Common myeloid progenitor, CD34-positive (primary cell): ENCODE results near the gene DNAJC21. TPM values are rescaled to one million over a fixed set of nuclear protein-coding genes. Genes with fewer than 3 reads are reported as not detected.
A peak's percentile ranks its signal among the peaks of the same experiment; 100 is the strongest.

Experiments
- CTCF ChIA-PET: fragments of 350-600 bp; sonication (Branson Sonifier 250); formaldehyde crosslinking; loops from one replicate; lab custom pipeline; 2021; ENCODE audit warnings: antibody characterized with exemption; lab: Charles Lee
- POLR2A ChIA-PET: fragments of 350-600 bp; sonication (Branson Sonifier 250); formaldehyde crosslinking; loops from one replicate; lab custom pipeline; 2021; ENCODE audit warnings: antibody characterized with exemption; lab: Charles Lee
- DNase-seq, 3 donors: peaks; one replicate each; pipeline versions ENCODE4 v3.0.0 to v3.0.0-alpha.2; 2013
- H3K27ac ChIP-seq, 2 experiments: 1 replicate in 1 of 2; 2 replicates in 1 of 2; pipeline ENCODE4 v1.7.0; 2013; ENCODE audit warnings: inconsistent platforms in 2 of 2, low read length in 2 of 2, mild to moderate bottlenecking in 2 of 2, low read depth in 1 of 2, moderate library complexity in 1 of 2; ENCODE audit not compliant: severe bottlenecking in 2 of 2, insufficient read depth in 1 of 2, poor library complexity in 1 of 2
- H3K27me3 ChIP-seq, 5 experiments: replicated peaks in 2 of 5; 1 replicate in 3 of 5; 2 replicates in 2 of 5; pipeline versions ENCODE4 v1.6.1 to v1.7.0; 2013; ENCODE audit warnings: low read length in 4 of 5, mild to moderate bottlenecking in 2 of 5, moderate library complexity in 2 of 5, inconsistent platforms in 1 of 5; ENCODE audit not compliant: insufficient read depth in 5 of 5, control insufficient read depth in 4 of 5
- H3K36me3 ChIP-seq, 4 experiments: 1 replicate in 2 of 4; 2 replicates in 2 of 4; pipeline versions ENCODE4 v1.6.1 to v1.7.0; 2013; ENCODE audit warnings: low read length in 3 of 4, control low read depth in 1 of 4, mild to moderate bottlenecking in 1 of 4; ENCODE audit not compliant: control insufficient read depth in 4 of 4, insufficient read depth in 4 of 4
- H3K4me1 ChIP-seq, 4 experiments: 1 replicate in 3 of 4; 2 replicates in 1 of 4; pipeline versions ENCODE4 v1.6.1 to v1.7.1; 2013; ENCODE audit warnings: low read length in 3 of 4, mild to moderate bottlenecking in 3 of 4, control low read depth in 1 of 4, inconsistent platforms in 1 of 4, moderate library complexity in 1 of 4; ENCODE audit not compliant: control insufficient read depth in 4 of 4, insufficient read depth in 4 of 4; ENCODE audit errors: control extremely low read depth in 1 of 4
- H3K4me3 ChIP-seq, 7 experiments: 1 replicate in 4 of 7; 2 replicates in 3 of 7; pipeline versions ENCODE4 v1.5.1 to v1.7.0; 2013; ENCODE audit warnings: mild to moderate bottlenecking in 7 of 7, low read length in 6 of 7, moderate library complexity in 6 of 7, inconsistent platforms in 2 of 7, low read depth in 2 of 7, control low read depth in 1 of 7; ENCODE audit not compliant: insufficient read depth in 4 of 7, control insufficient read depth in 1 of 7; ENCODE audit errors: extremely low read depth in 1 of 7
- H3K9me3 ChIP-seq, 5 experiments: 1 replicate in 4 of 5; 2 replicates in 1 of 5; pipeline versions ENCODE4 v1.6.1 to v1.7.1; 2013; ENCODE audit warnings: low read length in 4 of 5, mild to moderate bottlenecking in 2 of 5, inconsistent platforms in 1 of 5, low read depth in 1 of 5, moderate library complexity in 1 of 5; ENCODE audit not compliant: control insufficient read depth in 4 of 5, insufficient read depth in 2 of 5; ENCODE audit errors: control extremely low read depth in 1 of 5
- WGBS: methylation state at CpG from one replicate; pipeline ENCODE4 v1.1.5; 2013; ENCODE audit not compliant: insufficient coverage; 5-methylcytosine and 5-hydroxymethylcytosine counted together
- polyA plus RNA-seq: library from polyadenylated mRNA; unstranded; fragments of 120-200 nt; gene quantifications from one replicate; pipeline ENCODE4 v1.2.1, GENCODE V29; 2013

DNAJC21 gene
- 57.2 TPM for polyA plus RNA-seq

DNA sequence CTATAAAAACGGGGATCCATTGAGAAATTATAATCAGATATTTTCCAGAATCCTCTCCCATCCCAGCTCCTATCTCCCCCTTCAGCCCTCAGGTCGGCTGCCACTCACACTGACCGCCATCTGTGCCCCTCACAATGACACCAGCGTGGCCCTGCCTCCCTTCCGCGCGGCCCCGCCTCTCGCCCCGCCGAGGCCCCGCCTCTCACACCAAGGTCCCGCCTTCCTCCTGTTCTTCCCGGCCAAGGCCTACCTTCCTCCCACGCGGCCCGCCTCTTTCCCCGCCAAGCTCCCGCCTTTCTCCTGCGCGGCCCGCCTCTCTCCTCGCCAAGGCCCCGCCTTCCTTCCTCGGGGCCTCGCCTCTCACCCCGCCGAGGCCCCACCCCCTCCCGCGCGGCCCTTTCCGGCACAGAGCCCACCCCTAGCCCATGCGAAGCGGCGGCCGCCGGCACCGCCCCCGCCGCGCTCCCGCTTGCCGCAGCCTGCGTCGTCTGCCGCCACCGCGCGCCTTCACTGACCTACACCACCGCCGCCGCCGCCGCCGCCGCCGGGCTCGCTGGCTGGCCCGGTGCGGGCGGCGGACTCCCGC is at the start of gene DNAJC21:
Gene DNAJC21 (plus strand): TSS at position 426 of the 586 bp plus-strand sequence. CDS start 261 bp downstream, outside the sequence.
- WGBS: under 1% methylated on average over 33 of the region's 63 CpGs
- POLR2A ChIA-PET: interaction anchor here (1.0 to 2.1 kb wide), 2 partner anchors 14 to 90 kb away, joined by 5 to 27 read pairs; partner anchors contain the start of genes BRIX1, RAD1 and TTC23L

DNA sequence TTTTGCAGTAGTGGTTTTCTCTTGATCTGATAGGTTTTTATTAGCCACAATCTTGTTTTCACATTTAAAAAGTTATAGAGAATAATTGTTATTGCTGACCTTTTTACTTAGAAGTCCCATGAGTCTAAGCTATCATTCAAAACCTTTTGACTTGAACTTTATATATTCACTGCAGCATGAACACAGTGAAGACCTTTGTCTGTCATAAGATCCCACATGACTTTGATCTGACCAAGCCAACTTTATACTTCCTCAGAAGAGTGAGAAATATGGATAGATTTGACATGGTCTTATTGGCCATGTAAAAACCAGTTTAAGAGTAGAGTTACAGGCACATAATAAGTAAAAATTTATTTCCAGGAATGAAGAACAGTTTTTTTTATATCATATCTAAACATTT is 48.1 kb upstream of the DNAJC21 start:
- Histone ChIP-seq H3K9me3 (peaks cover 0 to 4% (median 0%) of the 10 kb centered on the region in 5 experiments), H3K27me3 (no peaks in the 10 kb centered on the region), H3K36me3 (no peaks in the 10 kb centered on the region), H3K27ac (no peak overlapping the region), H3K4me3 (no peak overlapping the region), H3K4me1 (no peaks in the 10 kb centered on the region)
- CTCF ChIA-PET: interaction anchor here (1.2 to 2.2 kb wide), 2 partner anchors 12 to 17 kb away, joined by 3 to 7 read pairs; no protein-coding TSS in a partner anchor
- POLR2A ChIA-PET: no interaction called here
- no peak for DNase-seq

More for the DNA sequence above, at the start of gene DNAJC21:
- Histone ChIP-seq H3K4me3 (peak within 1 kb of the TSS; percentile 83 to 99 (median 97)), H3K4me1 (peaks cover 8 to 25% (median 16%) of the 10 kb centered on the region in 4 experiments), H3K27me3 (no peaks in the 10 kb centered on the region), H3K36me3 (peaks cover 2 to 36% (median 18%) of the 10 kb centered on the region in 4 experiments), H3K9me3 (no peaks in the 10 kb centered on the region), H3K27ac (peak within 1 kb of the TSS; percentile 81 to 90)
- peak; percentile 97 to 99 (median 98) for DNase-seq
- CTCF ChIA-PET: interaction anchor here (0.6 to 2.4 kb wide), 5 partner anchors 8 to 453 kb away, joined by 3 to 8 read pairs (median 4); partner anchors contain the start of gene RAD1

DNA sequence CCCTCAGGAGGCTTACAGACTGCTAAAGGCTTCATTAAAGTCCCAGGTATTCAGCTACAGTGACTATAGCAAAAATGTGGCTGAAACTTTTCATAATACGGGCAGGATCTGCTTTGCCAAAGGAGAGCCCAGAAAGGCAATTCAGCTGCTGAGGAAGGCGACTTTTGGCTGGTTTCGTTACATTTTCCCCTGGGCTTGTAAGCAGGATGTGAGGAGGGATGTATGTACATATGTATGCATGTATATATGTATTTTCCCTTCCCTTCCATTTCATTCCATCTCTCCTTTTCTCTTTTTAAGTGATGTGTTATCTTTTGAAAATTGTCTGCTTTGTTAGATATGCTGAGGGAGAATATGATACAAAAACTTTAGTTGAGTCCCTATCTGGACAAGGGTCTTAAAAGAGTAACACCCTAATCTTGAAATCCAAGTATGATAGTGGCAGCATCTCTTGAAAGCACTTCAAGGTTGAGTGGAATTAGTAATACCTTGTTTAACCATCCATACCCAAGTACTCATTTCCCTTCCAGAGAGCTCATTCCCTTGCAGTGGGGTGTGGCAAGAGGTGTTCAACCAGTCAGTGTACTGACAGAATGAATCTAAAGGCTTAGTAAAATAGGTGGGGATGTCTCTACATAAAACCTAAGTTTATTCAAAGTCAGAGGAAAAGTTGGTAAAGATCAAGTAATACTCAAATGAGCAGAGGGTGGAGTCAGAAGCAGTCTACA is 42.8 kb upstream of the DNAJC21 start:
- WGBS: no CpG with 5 or more reads among the region's 3 CpGs
- no peak for DNase-seq
- POLR2A ChIA-PET: no interaction called here

GRCh38 chr5:34889394-34889793 is 40.0 kb upstream of the DNAJC21 start:
- POLR2A ChIA-PET: no interaction called here
- no peak for DNase-seq
- Histone ChIP-seq H3K4me1 (no peaks in the 10 kb centered on the region), H3K9me3 (no peaks in the 10 kb centered on the region), H3K27me3 (no peaks in the 10 kb centered on the region), H3K36me3 (no peaks in the 10 kb centered on the region), H3K27ac (no peak overlapping the region), H3K4me3 (no peak overlapping the region)
- CTCF ChIA-PET: interaction anchor here (1.8 kb wide), 1 partner anchor 9 kb away, joined by 8 read pairs; no protein-coding TSS in a partner anchor
- 100% methylated on average over 1 of the region's 1 CpG for WGBS

More for the DNA sequence above, 42.8 kb upstream of the DNAJC21 start:
- Histone ChIP-seq H3K36me3 (no peaks in the 10 kb centered on the region), H3K9me3 (no peaks in the 10 kb centered on the region), H3K4me3 (no peak overlapping the region), H3K27me3 (no peaks in the 10 kb centered on the region), H3K4me1 (no peaks in the 10 kb centered on the region), H3K27ac (no peak overlapping the region)
- CTCF ChIA-PET: interaction anchor here (1.3 to 2.7 kb wide), 3 partner anchors 10 to 13 kb away, joined by 4 to 13 read pairs (median 5); no protein-coding TSS in a partner anchor

- H3K27ac ChIP-seq: no peak overlapping the region
- no peak for DNase-seq
- H3K4me3 ChIP-seq: no peak overlapping the region
- no peaks in the 10 kb centered on the region for H3K4me1 ChIP-seq
- H3K36me3 ChIP-seq: no peaks in the 10 kb centered on the region
- CTCF ChIA-PET: interaction anchor here (1.5 kb wide), 1 partner anchor 32 kb away, joined by 3 read pairs; no protein-coding TSS in a partner anchor
- POLR2A ChIA-PET: no interaction called here
- WGBS: 94% methylated on average over 5 of the region's 5 CpGs
- no peaks in the 10 kb centered on the region for H3K9me3 ChIP-seq
- no peaks in the 10 kb centered on the region for H3K27me3 ChIP-seq
Observed at GRCh38 chr5:34891981-34892380, 37.4 kb upstream of the DNAJC21 start.

DNA sequence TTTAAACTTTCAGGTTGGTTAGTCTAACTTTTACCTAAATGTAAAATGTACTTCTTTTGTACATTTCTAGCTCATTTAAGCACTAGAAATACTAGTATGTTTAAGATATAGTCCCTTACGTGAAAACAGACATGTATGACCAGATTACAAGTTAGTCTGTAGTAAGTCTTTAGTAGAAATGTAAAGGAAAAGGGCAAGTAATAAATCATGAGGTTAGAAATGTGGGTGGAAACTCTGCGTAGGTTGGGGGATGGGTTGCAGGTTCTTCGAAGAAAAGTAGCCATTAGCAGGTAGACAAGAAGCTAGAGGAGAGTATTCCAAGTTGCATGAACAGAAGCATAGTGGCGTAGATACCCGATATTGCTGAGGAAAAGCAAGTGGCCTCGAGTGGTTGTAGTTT is 36.9 kb upstream of the DNAJC21 start:
- WGBS: 87% methylated on average over 5 of the region's 6 CpGs

More for the DNA sequence above, 36.9 kb upstream of the DNAJC21 start:
- no peak for DNase-seq
- CTCF ChIA-PET: interaction anchor here (1.3 to 1.5 kb wide), 3 partner anchors 15 to 371 kb away, joined by 3 read pairs; no protein-coding TSS in a partner anchor
- H3K4me1 ChIP-seq: no peaks in the 10 kb centered on the region
- POLR2A ChIA-PET: no interaction called here
- H3K4me3 ChIP-seq: no peak overlapping the region
- no peaks in the 10 kb centered on the region for H3K27me3 ChIP-seq
- no peaks in the 10 kb centered on the region for H3K36me3 ChIP-seq
- no peak overlapping the region for H3K27ac ChIP-seq
- no peaks in the 10 kb centered on the region for H3K9me3 ChIP-seq
